ENCODE data around the gene RPL22.

The RPL22 gene
- 15.5 to 54.6 (median 35.3) reads per million in 18 experiments for total RNA-seq

DNA sequence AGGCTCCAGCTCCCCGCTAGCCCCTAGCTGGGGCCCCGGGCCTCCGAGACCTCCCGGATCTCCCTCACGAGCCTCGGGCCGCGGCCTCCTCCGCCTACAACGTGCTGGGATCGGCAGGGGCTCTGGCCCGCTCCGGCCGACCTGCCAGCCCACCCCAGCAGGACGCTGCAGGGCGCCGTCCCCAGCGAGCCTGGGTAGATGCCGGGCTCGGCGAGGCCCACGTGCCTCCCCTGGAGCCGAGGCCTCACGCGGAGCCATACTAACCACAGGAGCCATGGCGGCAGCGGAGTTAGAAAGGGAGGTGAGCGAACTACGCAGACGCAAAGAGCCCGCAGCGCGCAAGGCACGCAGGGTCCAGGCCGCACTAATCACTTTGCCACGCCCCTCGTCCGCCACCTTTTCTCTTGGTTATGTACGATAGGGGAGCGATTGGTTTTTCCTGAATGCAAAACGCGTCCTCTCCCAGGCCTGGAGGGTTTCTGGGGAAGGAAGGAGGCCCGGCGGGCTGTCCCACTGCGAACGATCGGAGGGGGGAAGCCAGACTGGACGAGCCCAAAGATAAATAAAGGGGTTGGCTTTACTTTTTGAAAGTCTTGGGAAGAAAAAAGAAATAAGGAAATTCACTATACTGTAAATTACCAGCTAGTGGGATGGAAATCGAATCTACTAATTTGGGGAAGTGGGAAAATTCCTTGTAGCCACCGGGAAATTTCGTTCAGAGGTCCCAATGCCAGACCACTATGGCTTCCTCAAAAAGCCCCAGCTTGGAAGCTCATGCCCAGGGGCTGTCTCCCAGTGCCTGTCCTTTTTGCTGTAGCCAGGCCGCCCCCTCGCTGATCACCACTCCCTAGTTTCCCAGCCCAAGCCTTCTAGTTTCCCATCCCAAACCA, at the start of gene RPL22:
Gene RPL22, minus strand, starts transcription at position 298 of the 890 bp plus-strand sequence. Its CDS starts 22 bp downstream, at position 276.
- peak; percentile 99 for DNase-seq

GRCh38 chr1:6248161-6248776, 48.9 kb upstream of the RPL22 start:
- no peak for DNase-seq

DNA sequence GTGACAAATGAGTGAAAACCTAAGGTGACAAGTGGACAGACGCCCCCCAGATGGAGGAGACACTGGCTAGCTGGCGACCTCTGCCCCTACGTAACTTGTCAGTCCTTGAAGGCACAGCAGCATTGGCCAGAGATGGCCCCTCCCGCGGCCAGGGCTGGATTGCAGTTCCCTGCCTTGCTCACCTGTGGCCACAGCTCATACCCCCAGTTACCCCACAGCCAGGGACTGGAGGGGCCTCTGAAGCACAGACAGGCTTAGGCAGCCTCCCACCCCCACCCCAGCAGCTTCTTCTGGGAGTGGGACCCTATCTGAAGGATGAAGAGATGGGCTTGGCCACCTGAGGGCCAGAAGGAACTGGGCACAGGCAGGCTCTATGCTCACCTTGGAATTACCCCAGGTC, 48.3 kb upstream of the RPL22 start:
- DNase-seq, result no peak

GRCh38 chr1:6246497-6247467, 47.4 kb upstream of the RPL22 start:
- peak; percentile 63 to 72 for DNase-seq

DNA sequence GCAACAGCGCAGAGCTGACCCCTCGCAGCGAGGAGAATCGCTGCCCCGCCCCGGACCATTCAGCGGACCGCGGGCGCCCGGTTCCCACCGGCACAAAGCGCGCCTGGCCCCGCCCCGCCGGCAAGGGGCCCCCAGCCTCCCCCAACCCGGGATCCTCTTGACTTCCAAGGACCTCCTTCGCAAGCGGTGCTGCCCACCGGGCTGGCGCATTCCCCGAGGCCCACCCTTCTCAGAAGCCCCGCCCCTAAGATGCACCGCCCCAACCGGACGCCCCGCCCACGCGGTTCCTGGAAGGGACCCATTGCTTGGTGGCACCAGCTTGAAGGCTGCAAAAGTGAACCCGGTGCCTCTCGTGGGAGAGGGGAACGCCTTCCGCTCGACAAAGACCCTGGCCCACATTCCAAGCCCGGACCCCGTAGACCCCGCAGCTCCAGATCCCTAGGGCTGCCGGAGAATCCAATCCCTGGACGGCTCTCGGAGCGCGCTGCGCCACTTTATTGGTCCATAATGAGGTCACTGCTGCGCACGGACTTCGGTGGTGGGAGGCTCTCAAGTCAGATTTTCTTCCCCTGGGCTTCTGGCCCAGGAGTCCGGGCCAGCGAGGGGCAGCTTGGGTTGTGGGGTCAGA, 46.6 kb upstream of the RPL22 start:
- peak in 1 of 2 donors; percentile 26 for DNase-seq

GRCh38 chr1:6245086-6245868, 45.9 kb upstream of the RPL22 start:
- DNase-seq, result peak; percentile 79 to 87

DNA sequence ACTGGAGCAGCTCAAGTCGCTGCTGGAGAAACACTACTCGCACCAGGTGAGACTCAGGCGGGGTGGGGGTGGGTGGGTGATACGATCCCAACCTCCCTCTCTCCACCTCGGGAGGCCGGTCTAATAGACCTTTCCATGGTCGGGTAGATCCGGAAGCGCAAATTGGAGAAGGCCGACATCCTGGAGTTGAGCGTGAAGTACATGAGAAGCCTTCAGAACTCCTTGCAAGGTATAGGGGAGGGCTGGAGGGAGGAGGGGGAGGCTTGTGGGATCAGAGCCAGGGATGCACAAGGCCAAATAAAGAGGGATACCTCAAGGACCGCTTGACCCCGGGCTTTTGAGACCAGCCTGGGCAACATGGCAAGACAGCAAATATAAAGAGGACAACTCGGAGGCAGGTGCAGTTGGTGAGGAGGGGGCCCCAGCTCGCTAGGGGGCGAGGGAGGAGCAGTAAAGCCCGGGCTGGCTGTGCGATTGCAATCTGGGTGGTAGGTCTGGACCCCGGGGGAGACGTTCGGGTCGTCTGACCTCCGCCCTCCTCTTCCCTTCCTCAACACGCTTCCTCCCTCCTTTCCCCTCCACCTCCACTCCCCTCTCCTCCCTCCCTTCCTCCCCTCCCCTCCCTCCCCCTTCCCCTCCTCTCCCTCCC, 45.1 kb upstream of the RPL22 start:
- no peak for DNase-seq

DNA sequence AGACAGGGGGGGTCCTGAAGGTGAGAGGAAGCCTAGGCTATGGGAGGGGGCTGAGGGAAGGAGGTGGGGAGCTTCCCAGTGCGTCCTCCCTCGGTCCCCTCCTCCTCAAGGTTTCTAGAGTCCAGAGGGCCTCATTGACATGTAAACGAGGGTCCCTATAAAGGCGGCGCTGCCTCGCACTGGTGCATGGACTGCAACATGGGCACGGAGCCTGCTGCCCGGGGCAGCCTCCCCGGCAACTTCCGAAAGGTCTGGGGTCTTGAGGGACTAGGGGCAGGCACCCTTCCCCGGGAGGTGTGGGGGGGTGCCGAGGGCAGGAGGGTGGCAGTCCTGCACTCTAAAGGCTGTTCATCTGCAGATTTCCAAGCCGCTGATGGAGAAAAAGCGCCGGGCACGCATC, 44.6 kb upstream of the RPL22 start, which contains the start of gene HES3:
Gene HES3, plus strand, starts transcription at position 187 of the 400 bp plus-strand sequence. Its CDS starts 187 bp downstream, at position 374.
- no peak for DNase-seq

DNA sequence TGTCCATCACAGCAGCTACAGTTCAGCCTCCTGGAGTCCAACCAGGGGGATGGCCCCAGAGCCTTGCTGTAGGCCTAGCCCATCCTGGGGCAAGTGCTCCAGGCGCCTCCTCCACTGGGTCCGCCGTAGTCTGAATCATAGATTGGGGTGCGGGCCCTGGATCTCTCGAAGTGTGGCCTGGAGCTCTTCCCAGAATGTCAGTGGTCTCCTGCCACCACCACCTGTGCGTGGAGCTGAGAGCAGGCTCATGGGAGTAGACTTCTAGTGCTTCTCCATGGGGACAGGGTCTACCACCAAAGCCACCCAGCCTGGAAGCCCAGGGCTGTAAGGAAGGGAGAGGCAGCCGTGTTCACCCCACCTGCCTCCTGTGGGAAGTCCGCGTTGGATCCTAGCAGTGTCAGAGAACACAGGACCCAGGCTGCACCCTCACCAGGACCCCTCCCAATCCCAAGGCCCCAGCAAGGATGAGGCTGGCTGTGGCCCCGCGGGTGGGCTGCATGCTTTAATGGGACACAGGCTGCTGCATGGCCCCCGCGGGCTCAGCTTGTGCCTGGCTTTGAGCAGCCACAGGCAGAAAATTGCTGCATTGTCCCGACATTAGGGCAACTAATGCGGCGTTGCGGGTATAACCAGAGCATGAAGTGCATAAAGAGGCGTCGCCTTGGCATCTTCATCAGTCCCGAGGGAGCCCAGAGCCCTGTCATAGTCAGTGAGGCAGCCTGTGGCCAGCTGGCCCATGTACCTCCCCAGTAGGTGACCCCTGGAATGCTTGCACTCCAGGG, 43.8 kb upstream of the RPL22 start:
- DNase-seq, result no peak

DNA sequence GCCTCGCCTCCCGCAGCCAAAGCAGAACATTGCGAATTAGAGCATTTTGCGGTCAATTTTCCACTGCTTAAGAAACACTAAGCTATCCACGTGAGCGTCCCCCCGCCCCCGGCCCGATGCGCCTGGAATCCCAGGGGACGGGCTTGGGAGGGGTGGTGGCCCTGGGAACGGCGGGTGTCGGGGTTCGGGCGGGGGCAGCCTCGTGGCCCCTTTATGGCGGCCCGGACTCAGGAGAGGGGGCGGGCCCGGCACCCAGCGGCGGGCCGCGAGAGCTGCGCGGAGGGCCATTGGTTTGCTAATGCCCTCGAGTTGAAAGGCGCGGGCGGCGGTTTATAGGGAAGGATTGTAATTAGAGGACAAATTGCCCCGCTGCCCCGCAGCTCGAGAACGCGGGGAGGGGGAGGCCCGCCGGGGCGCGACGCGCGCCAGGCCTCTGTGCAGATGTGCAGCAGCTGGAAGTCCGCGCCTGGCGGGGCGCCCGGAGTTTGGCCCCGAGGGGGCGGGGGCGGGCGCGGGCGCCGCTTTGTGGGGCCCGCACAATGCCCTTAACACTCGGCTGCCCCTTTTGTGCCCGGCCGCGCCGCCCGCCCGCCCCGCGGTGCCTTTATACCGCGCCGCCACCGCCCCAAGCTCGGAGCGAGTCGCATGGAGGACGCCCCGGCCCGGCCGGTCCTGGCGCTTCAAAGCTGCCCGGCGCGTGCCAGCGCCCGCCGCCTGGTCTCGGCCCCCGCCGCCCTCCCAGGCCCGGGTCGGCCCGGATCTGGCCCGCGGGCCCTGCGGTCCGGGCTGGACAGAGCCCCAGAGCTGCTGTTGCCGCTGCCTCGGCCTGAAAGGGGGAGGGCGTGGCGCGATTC, 42.7 kb upstream of the RPL22 start:
- peak in 1 of 2 donors; percentile 24 for DNase-seq

DNA sequence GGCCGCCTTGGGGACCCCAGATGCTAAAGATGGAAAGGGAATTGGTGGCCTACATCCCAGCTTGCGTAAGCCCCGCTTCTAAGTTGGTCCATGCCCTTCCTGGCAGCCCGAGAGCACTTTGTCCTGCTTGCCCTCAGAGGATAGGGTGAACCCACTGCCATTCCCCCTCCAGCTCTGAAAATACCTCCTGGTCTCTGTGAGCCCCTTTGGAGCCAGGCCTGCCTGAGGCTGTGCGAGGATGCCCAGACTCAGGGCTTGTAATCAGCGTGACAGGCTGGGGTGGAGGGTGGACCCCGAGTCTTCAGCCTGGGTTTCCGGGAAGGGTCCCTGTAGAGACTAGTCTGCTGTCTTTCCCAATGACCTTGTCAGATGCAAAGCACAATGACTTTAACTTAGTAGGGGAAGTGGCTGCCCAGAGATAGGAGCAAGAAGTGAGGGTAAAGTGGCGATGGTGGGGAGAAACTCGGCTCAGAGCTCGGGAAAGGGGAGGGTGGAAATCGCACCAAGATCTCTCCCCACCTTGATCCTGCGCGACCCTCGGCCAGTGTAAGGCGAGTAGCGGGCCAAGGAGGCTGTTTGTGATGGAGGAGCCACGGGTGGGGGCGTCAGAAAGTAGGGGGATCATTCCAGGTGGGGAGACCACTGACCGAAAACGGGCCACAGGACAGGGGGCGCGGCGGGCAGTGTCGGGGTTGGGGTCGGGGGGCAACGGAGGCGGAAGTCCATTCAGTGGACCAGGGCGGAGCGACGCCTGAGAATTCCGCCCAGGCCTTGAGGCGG, 41.9 kb upstream of the RPL22 start:
- no peak for DNase-seq

- DNase-seq, result peak; percentile 27 to 28
These were observed 40.8 kb upstream of the RPL22 start for GRCh38 chr1:6239950-6240768.

GRCh38 chr1:6239213-6239752, 39.9 kb upstream of the RPL22 start:
- DNase-seq, result peak in 1 of 2 donors; percentile 27

GRCh38 chr1:6237093-6237492, 37.7 kb upstream of the RPL22 start:
- DNase-seq, result no peak

DNA sequence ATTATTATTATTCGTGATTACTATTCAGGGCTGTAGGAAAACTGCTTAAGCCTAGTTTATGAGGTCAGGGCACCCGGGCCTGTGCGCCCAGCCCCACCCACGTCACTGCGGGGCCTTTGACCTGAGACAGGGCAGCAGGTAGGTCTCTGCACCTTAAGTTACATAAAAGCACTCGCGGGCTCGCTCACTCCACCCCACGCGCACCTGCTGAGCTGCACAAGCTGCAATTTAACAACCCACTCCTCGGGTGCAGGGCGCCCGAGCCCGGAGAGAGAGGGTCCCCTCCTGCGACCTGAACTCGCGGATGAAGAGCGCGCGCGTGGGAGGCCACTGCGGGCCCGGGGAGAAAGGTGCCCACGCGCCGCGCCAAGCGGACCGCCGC, 35.9 kb upstream of the RPL22 start:
- DNase-seq, result no peak

DNA sequence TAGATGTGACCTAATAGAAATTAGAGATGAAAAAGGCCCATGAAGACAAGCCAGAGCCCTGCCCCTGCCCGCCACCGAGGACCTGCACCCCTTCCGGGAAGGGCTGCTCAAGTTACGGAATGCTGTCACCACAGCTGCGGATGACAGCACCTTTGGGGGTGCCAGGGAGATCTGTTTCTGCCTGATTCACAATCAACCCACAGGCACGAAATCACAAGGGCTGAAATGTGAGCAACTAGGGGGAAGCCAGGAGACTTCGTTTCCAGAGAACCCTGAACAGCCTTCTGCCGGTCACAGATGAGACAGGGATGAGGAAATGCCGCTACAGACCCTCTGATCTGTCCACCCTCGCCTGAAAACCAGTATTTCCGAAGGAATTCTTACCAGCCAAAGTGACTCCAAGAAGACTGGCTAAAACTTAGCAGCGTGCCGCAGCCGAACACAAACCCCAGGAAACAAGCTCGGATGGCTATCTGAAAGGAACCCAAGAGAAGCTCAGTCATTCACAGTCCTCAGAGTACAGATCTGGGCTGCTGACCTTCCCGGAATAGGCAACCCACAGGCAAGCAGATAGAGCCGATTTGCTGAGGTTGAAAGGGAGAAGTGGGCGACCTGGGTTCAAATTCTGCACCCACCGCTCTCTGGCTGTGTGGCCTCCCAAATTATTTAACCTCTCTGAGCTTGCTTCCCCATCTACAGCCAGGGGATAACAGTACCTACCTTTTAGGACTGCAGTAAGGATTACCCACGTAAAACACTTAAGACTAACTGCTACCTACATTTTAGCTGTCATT, 35.3 kb upstream of the RPL22 start:
- DNase-seq, result no peak
